ENCODE data around the gene TMEM108. TPM values are rescaled to one million over a fixed set of nuclear protein-coding genes. Genes with fewer than 3 reads are reported as not detected.

The TMEM108 gene
- total and polyA plus RNA-seq, 2 of the 4 experiments (the other 2 are of a cell fraction) = 0.18 to 2.2 TPM

GRCh38 chr3:133424937-133425869 is 387.0 kb downstream of the TMEM108 start:
- Histone ChIP-seq H3K4me1 (ENCODE audit: control insufficient read depth, insufficient read depth, low read length) (peaks cover 2% of the 10 kb centered on the region; the same call in 1 of the 2 replicates), H3K14ac (replicated peaks; ENCODE audit: low read depth, low read length) (no peak overlapping the region), H3K27me3 (ENCODE audit: control insufficient read depth, insufficient read depth, low read length) (peaks cover 3% of the 10 kb centered on the region), H2BK20ac (ENCODE audit: low read depth, low read length) (no peak overlapping the region), H3K27ac (ENCODE audit: insufficient read depth, low read length) (no peak overlapping the region), H2AK5ac (ENCODE audit: low read depth, low read length) (no peak overlapping the region), H2BK15ac (ENCODE audit: low read depth, low read length) (no peak overlapping the region), H2AK9ac (replicated peaks; ENCODE audit: low read depth, low read length, poor library complexity) (no peak overlapping the region), H3K4me2 (ENCODE audit: low read depth, low read length) (no peak overlapping the region), H3K4ac (ENCODE audit: low read depth, low read length) (no peak overlapping the region), H4K20me1 (ENCODE audit: insufficient read depth, low read length) (no peaks in the 10 kb centered on the region), H3K4me3 (ENCODE audit: insufficient read depth, low read depth, low read length) (no peak overlapping the region), H3K36me3 (ENCODE audit: control insufficient read depth, insufficient read depth, low read length) (no peaks in the 10 kb centered on the region), H3K56ac (ENCODE audit: extremely low read depth, insufficient read depth, low read length) (no peak overlapping the region), H3K23ac (ENCODE audit: low read depth, low read length) (no peak overlapping the region), H4K91ac (ENCODE audit: insufficient read depth, low read depth, low read length) (no peak overlapping the region), H2BK120ac (ENCODE audit: low read depth, low read length) (no peak overlapping the region), H4K8ac (ENCODE audit: low read depth in 2 of 2, low read length in 2 of 2) (no peak overlapping the region), H3K79me1 (ENCODE audit: low read depth in 1 of 2, low read length in 2 of 2) (no peaks in the 10 kb centered on the region), H3K18ac (ENCODE audit: low read depth, low read length) (no peak overlapping the region), H4K5ac (ENCODE audit: low read depth, low read length) (no peak overlapping the region), H3K9me3 (ENCODE audit: control insufficient read depth, insufficient read depth, low read length) (no peaks in the 10 kb centered on the region), H3K9me1 (ENCODE audit: insufficient read depth, low read length) (peaks cover 2% of the 10 kb centered on the region; the same call in 1 of the 2 replicates), H2BK5ac (ENCODE audit: low read depth, low read length, poor library complexity, severe bottlenecking) (no peak overlapping the region), H2AFZ (replicated peaks; ENCODE audit: low read length, poor library complexity) (no peak overlapping the region), H3K9ac (ENCODE audit: low read depth, low read length) (no peak overlapping the region)
- ATAC-seq (ENCODE audit: low read depth) = no peak
- DNase-seq = no peak
- intact Hi-C loops (cut with micrococcal nuclease) = loop anchor here (1.0 kb wide), 1 partner anchor 689 kb away; no protein-coding TSS in a partner anchor
- WGBS, 2 experiments (ENCODE audit: extremely low coverage in 2 of 2, insufficient read length in 1 of 2) = no CpG with 5 or more reads among the region's 9 CpGs
- BruUV-seq (replicated peaks) = no TSS peak
- in situ Hi-C loops (cut with MboI; ENCODE audit: low sequenced_read_pairs) = loop anchor here (10.0 kb wide), 2 partner anchors 380 to 690 kb away; no protein-coding TSS in a partner anchor
- ChIA-PET POLR2A (ENCODE audit: unreplicated experiment) (no interaction called here), CTCF (interaction anchor here (0.6 to 1.2 kb wide), 3 partner anchors 21 to 1291 kb away, joined by 3 to 4 read pairs (median 3); no protein-coding TSS in a partner anchor)
- TF ChIP-seq SMC3 (IDR thresholded peaks at IDR 0.05; ENCODE audit: low read depth, low read length) (no peak), RAD21 (IDR thresholded peaks at IDR 0.05; ENCODE audit: low read length) (no peak), MAFK (IDR thresholded peaks at IDR 0.05; ENCODE audit: low read depth, low read length) (no peak), MAZ (IDR thresholded peaks at IDR 0.05; ENCODE audit: borderline replicate concordance, low read depth, low read length) (no peak), NFE2L2 (IDR thresholded peaks at IDR 0.05; ENCODE audit: low read depth, low read length) (no peak), CHD1 (IDR thresholded peaks at IDR 0.05; ENCODE audit: low read depth, low read length) (no peak), POLR2A (IDR thresholded peaks at IDR 0.05; ENCODE audit: low read depth, low read length) (no peak), FOS (IDR thresholded peaks at IDR 0.05; ENCODE audit: low read depth, low read length) (no peak)
- TF ChIP-seq, protein P1, sequence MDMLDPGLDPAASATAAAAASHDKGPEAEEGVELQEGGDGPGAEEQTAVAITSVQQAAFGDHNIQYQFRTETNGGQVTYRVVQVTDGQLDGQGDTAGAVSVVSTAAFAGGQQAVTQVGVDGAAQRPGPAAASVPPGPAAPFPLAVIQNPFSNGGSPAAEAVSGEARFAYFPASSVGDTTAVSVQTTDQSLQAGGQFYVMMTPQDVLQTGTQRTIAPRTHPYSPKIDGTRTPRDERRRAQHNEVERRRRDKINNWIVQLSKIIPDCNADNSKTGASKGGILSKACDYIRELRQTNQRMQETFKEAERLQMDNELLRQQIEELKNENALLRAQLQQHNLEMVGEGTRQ (IDR thresholded peaks at IDR 0.05; ENCODE audit: low read depth, low read length) = no peak
- dilution Hi-C loops (cut with HindIII; ENCODE audit: low sequenced_read_pairs, unreplicated experiment) = no loop called here
